SU-DHL-6 (cell line): ENCODE data around the gene ZNF77.
"Not testable (repeated sequence)": the region's sequence is repeated elsewhere in the genome, so short reads cannot be mapped to it uniquely, and the experiment has no call there.

Experiments
- H2AFZ ChIP-seq: fragments of 200-600 bp; sonication (generic); 2 replicates; pipeline ENCODE4 v1.6.1; 2014; ENCODE audit warnings: low read depth, mild to moderate bottlenecking, moderate library complexity, mixed read lengths, antibody characterized with exemption, low read length; ENCODE audit not compliant: severe bottlenecking
- H3F3A ChIP-seq: fragments of 200-600 bp; shearing (Covaris generic); 2 replicates; pipeline ENCODE4 v1.6.0; 2016; ENCODE audit warnings: antibody characterized with exemption, mild to moderate bottlenecking; ENCODE audit not compliant: insufficient read depth
- H3K27ac ChIP-seq: fragments of 200-600 bp; sonication (generic); 2 replicates; pipeline ENCODE4 v1.5.1; 2016; ENCODE audit warnings: low read depth, mild to moderate bottlenecking, low read length, moderate library complexity, mixed read lengths
- H3K27me3 ChIP-seq: fragments of 200-600 bp; sonication (generic), shearing (Covaris generic); 2 replicates; pipeline ENCODE4 v1.6.0; 2014; ENCODE audit warnings: mild to moderate bottlenecking, low read length
- H3K36me3 ChIP-seq: fragments of 200-600 bp; sonication (generic); 2 replicates; pipeline ENCODE4 v1.6.1; 2014; ENCODE audit warnings: mild to moderate bottlenecking, low read length, mixed read lengths
- H3K4me2 ChIP-seq: fragments of 300-600, 200-600 bp; shearing (Covaris generic), sonication (generic); 2 replicates; pipeline ENCODE4 v1.6.0; 2014; ENCODE audit warnings: low read length, low read depth, mild to moderate bottlenecking; ENCODE audit not compliant: poor library complexity, severe bottlenecking
- H3K4me3 ChIP-seq: fragments of 200-600 bp; sonication (generic); 2 replicates; pipeline ENCODE4 v1.5.1; 2014; ENCODE audit warnings: antibody characterized with exemption, low read length, mild to moderate bottlenecking, mixed read lengths; ENCODE audit not compliant: insufficient read depth, poor library complexity, severe bottlenecking
- H3K79me2 ChIP-seq: fragments of 200-600 bp; sonication (generic); 2 replicates; pipeline ENCODE4 v1.6.1; 2014; ENCODE audit warnings: mild to moderate bottlenecking, low read length, moderate library complexity; ENCODE audit not compliant: insufficient read depth
- H3K9ac ChIP-seq: fragments of 200-600 bp; sonication (generic); 2 replicates; pipeline ENCODE4 v1.7.0; 2014; ENCODE audit warnings: mild to moderate bottlenecking, low read length
- H3K9me2 ChIP-seq: fragments of 200-600 bp; sonication (generic); replicated peaks from 2 replicates; pipeline ENCODE4 v1.6.1; 2014; ENCODE audit warnings: low read length; ENCODE audit not compliant: insufficient read depth
- H3K9me3 ChIP-seq: fragments of 200-600 bp; sonication (generic); 2 replicates; pipeline ENCODE4 v1.6.1; 2014; ENCODE audit warnings: low read length, mixed read lengths; ENCODE audit not compliant: insufficient read depth
- H4K20me1 ChIP-seq: fragments of 200-600 bp; sonication (generic); 2 replicates; pipeline ENCODE4 v1.6.1; 2014; ENCODE audit warnings: low read depth, mild to moderate bottlenecking, antibody characterized with exemption, low read length, moderate library complexity, mixed read lengths
- CTCF ChIP-seq: fragments of 200-600 bp; sonication (generic); IDR thresholded peaks from one replicate; pipeline ENCODE4 v1.5.1; 2017; ENCODE audit warnings: antibody characterized with exemption, mild to moderate bottlenecking, low read length, moderate library complexity; ENCODE audit not compliant: insufficient read depth, poor library complexity, severe bottlenecking
- EZH2phosphoT487 ChIP-seq: fragments of 200-600 bp; sonication (generic), shearing (Covaris generic); conservative IDR thresholded peaks from 2 replicates; pipeline ENCODE4 v1.6.1; 2018; ENCODE audit warnings: mild to moderate bottlenecking, antibody characterized with exemption, low read length, moderate library complexity, mixed read lengths

Gene ZNF77

DNA sequence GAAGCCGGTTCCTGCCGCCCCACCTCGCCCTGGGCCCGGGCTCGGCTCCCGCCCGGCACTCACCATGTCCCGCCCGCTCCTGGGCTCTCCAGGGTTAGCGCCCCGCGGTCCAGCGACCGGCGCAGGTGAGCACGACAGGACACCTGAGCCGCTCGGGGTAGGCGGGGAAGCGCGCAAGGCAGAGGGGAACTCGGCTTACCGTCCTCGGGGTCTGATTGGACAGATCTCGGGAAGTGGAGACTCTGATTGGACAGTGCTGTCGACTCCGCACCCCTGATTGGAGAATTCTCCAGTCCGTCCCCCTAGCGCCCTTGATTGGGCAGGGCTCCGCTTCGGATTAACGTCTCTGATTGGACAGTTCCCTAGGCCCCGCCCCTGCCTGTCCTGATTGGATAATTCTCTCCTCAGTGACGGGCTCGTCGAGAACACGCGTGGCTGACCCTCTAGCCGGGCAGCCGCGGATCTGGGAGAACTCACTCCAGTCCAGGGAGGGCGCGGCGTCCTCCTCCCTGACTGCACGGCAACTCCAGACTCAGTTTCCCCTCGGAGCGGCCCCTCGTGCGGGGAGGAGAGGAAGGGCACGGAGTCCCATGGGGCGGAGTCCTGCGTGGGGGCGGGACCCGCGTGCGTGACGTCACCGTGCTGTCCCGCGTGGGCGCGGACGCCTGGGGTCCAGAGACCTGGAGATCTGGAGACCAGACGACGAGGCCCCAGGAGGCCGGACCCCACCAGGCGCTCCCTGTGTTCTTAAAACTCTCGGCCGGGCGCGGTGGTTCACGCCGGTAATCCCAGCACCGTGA, at the start of gene ZNF77:
Gene ZNF77 (minus strand): TSS at position 197 of the 800 bp plus-strand sequence. CDS start 131 bp downstream, at position 66.
- no peaks in the 10 kb centered on the region for H3K36me3 ChIP-seq
- H3K9ac ChIP-seq: no peak within 1 kb of the TSS
- no peaks in the 10 kb centered on the region for H3K9me2 ChIP-seq
- no peak within 1 kb of the TSS for H3K4me2 ChIP-seq
- no peak within 1 kb of the TSS for H2AFZ ChIP-seq
- TF ChIP-seq EZH2phosphoT487 (no peak), CTCF (no peak)
- H3K4me3 ChIP-seq: no peak within 1 kb of the TSS
- no peaks in the 10 kb centered on the region for H3K9me3 ChIP-seq
- no peak within 1 kb of the TSS for H3K27ac ChIP-seq
- no peaks in the 10 kb centered on the region for H3K27me3 ChIP-seq
- no peaks in the 10 kb centered on the region for H4K20me1 ChIP-seq
- H3K79me2 ChIP-seq: peaks cover 7% of the 10 kb centered on the region
- H3F3A ChIP-seq: 0 out of 2 replicates have a peak, but pooled peaks cover 2% of the 10 kb centered on the region

GRCh38 chr19:2993579-2993978, 48.8 kb upstream of the ZNF77 start:
- no peaks in the 10 kb centered on the region for H3F3A ChIP-seq
- no peaks in the 10 kb centered on the region for H3K79me2 ChIP-seq
- H4K20me1 ChIP-seq: no peaks in the 10 kb centered on the region
- H3K4me3 ChIP-seq: no peak overlapping the region
- no peaks in the 10 kb centered on the region for H3K9me2 ChIP-seq
- no peaks in the 10 kb centered on the region for H3K9me3 ChIP-seq
- TF ChIP-seq CTCF (no peak), EZH2phosphoT487 (no peak)
- no peak overlapping the region for H3K27ac ChIP-seq
- no peak overlapping the region for H3K4me2 ChIP-seq
- H3K9ac ChIP-seq: no peak overlapping the region
- H2AFZ ChIP-seq: no peak overlapping the region
- no peaks in the 10 kb centered on the region for H3K36me3 ChIP-seq
- H3K27me3 ChIP-seq: no peaks in the 10 kb centered on the region

GRCh38 chr19:2992958-2993357, 48.2 kb upstream of the ZNF77 start:
- no peaks in the 10 kb centered on the region for H3K27me3 ChIP-seq
- H3K4me3 ChIP-seq: no peak overlapping the region
- H3K9me3 ChIP-seq: no peaks in the 10 kb centered on the region
- no peaks in the 10 kb centered on the region for H4K20me1 ChIP-seq
- no peak overlapping the region for H3K27ac ChIP-seq
- no peak overlapping the region for H3K9ac ChIP-seq
- H3K36me3 ChIP-seq: no peaks in the 10 kb centered on the region
- no peaks in the 10 kb centered on the region for H3K9me2 ChIP-seq
- no peaks in the 10 kb centered on the region for H3F3A ChIP-seq
- TF ChIP-seq CTCF (no peak), EZH2phosphoT487 (no peak)
- H2AFZ ChIP-seq: no peak overlapping the region
- no peaks in the 10 kb centered on the region for H3K79me2 ChIP-seq
- no peak overlapping the region for H3K4me2 ChIP-seq

- H3K9me3 ChIP-seq, H4K20me1 ChIP-seq, H3K27ac ChIP-seq, H3K9me2 ChIP-seq, H3K27me3 ChIP-seq, H3K4me3 ChIP-seq, H3K4me2 ChIP-seq, H3F3A ChIP-seq, H3K79me2 ChIP-seq, H3K9ac ChIP-seq, H2AFZ ChIP-seq, H3K36me3 ChIP-seq: not testable (repeated sequence)
These were observed 47.6 kb upstream of the ZNF77 start for GRCh38 chr19:2992333-2992732.
